H1 (cell line): ENCODE results near the gene CDKL1. TPM values are rescaled to one million over a fixed set of nuclear protein-coding genes. Genes with fewer than 3 reads are reported as not detected.

Source experiments
- CTCF ChIA-PET: fragments of 300-600 bp; sonication (Branson Sonifier 250); formaldehyde crosslinking; loops from one replicate; lab custom pipeline; 2021; ENCODE audit not compliant: partially characterized antibody; lab: Charles Lee
- POLR2A ChIA-PET: fragments of 300-600 bp; sonication (Branson Sonifier 250); formaldehyde crosslinking; loops from one replicate; lab custom pipeline; 2021; ENCODE audit warnings: inconsistent platforms; ENCODE audit not compliant: partially characterized antibody; lab: Charles Lee
- DNase-seq, 2 experiments: peaks; one replicate each; pipeline versions ENCODE4 v3.0.0 to v3.0.0-alpha.2; 2010 to 2022; ENCODE audit warnings: low spot score in 2 of 2, low read depth in 1 of 2, mixed read lengths in 1 of 2
- FAIRE-seq: peaks from 2 replicates; lab custom pipeline; 2011; peaks lifted over from hg19 to GRCh38; lab: Jason Lieb, UNC
- H2AFZ ChIP-seq: 2 replicates; pipeline ENCODE4 v1.8.1; 2012; ENCODE audit warnings: low read length, inconsistent platforms
- H2AK5ac ChIP-seq: 2 replicates; pipeline ENCODE4 v1.6.1; 2013; ENCODE audit warnings: low read depth, low read length
- H2BK120ac ChIP-seq: replicated peaks from 2 replicates; pipeline ENCODE3; 2013; ENCODE audit warnings: low read depth, low read length, inconsistent platforms
- H2BK12ac ChIP-seq: 2 replicates; pipeline ENCODE4 v1.6.1; 2013; ENCODE audit warnings: low read depth, low read length
- H2BK15ac ChIP-seq: 2 replicates; pipeline ENCODE4 v1.6.1; 2013; ENCODE audit warnings: low read length
- H2BK20ac ChIP-seq: 2 replicates; pipeline ENCODE4 v1.6.1; 2013; ENCODE audit warnings: low read length
- H2BK5ac ChIP-seq: 2 replicates; pipeline ENCODE4 v1.6.1; 2013; ENCODE audit warnings: low read depth, low read length
- H3K14ac ChIP-seq: 2 replicates; pipeline ENCODE4 v1.6.1; 2013; ENCODE audit warnings: inconsistent platforms; ENCODE audit not compliant: insufficient read length
- H3K18ac ChIP-seq: 2 replicates; pipeline ENCODE4 v1.6.1; 2013; ENCODE audit warnings: low read length; ENCODE audit errors: extremely low read depth
- H3K23ac ChIP-seq: 2 replicates; pipeline ENCODE4 v1.6.1; 2013; ENCODE audit warnings: inconsistent platforms; ENCODE audit not compliant: insufficient read length
- H3K23me2 ChIP-seq: 2 replicates; pipeline ENCODE4 v1.6.1; 2013; ENCODE audit warnings: low read depth, low read length
- H3K27ac ChIP-seq: 2 replicates; pipeline ENCODE4 v1.6.1; 2011; ENCODE audit warnings: low read depth, low read length, inconsistent platforms
- H3K27me3 ChIP-seq, 4 experiments: replicated peaks in 1 of 4; 1 replicate in 1 of 4; 2 replicates in 3 of 4; pipeline versions ENCODE4 v1.6.1 to v1.8.1; 2011 to 2013; ENCODE audit warnings: low read length in 3 of 4, mild to moderate bottlenecking in 3 of 4, inconsistent platforms in 2 of 4, mixed read lengths in 2 of 4, moderate library complexity in 1 of 4; ENCODE audit not compliant: control insufficient read depth in 3 of 4, insufficient read depth in 3 of 4; ENCODE audit errors: extremely low read depth in 1 of 4
- H3K36me3 ChIP-seq, 4 experiments: 2 replicates each; pipeline versions ENCODE4 v1.6.1 to v1.8.1; 2011 to 2013; ENCODE audit warnings: mild to moderate bottlenecking in 4 of 4, low read length in 3 of 4, moderate library complexity in 2 of 4, control low read depth in 1 of 4, inconsistent platforms in 1 of 4; ENCODE audit not compliant: insufficient read depth in 4 of 4, control insufficient read depth in 2 of 4
- H3K4ac ChIP-seq: replicated peaks from 2 replicates; pipeline ENCODE3; 2013; ENCODE audit warnings: low read length, low read depth, mixed read lengths, inconsistent platforms; ENCODE audit not compliant: insufficient read length
- H3K4me1 ChIP-seq, 4 experiments: replicated peaks in 1 of 4; 1 replicate in 1 of 4; 2 replicates in 3 of 4; pipeline versions ENCODE4 v1.6.1 to v1.8.1; 2011 to 2013; ENCODE audit warnings: low read length in 3 of 4, inconsistent platforms in 2 of 4, mixed read lengths in 1 of 4; ENCODE audit not compliant: insufficient read depth in 4 of 4, control insufficient read depth in 3 of 4
- H3K4me2 ChIP-seq, 2 experiments: 2 replicates each; pipeline versions ENCODE4 v1.6.1 to v1.8.1; 2011 to 2013; ENCODE audit warnings: low read depth in 2 of 2, low read length in 2 of 2, control low read depth in 1 of 2, inconsistent platforms in 1 of 2, mild to moderate bottlenecking in 1 of 2; ENCODE audit not compliant: insufficient read depth in 1 of 2
- H3K4me3 ChIP-seq, 4 experiments: fragments of 200-600, 300-600 bp in 1 of 4; sonication (generic), shearing (Covaris generic), sonication (Bioruptor Twin) in 1 of 4; 2 replicates each; pipeline versions ENCODE4 v1.5.1 to v1.8.1; 2011 to 2016; ENCODE audit warnings: low read length in 4 of 4, low read depth in 3 of 4, control low read depth in 2 of 4, inconsistent platforms in 2 of 4, mild to moderate bottlenecking in 2 of 4, mixed read lengths in 1 of 4, moderate library complexity in 1 of 4; ENCODE audit not compliant: insufficient read depth in 2 of 4; ENCODE audit errors: extremely low read depth in 1 of 4
- H3K56ac ChIP-seq: replicated peaks from 2 replicates; pipeline ENCODE3; 2013; ENCODE audit warnings: low read depth, mild to moderate bottlenecking, mixed read lengths, low read length, inconsistent platforms; ENCODE audit not compliant: insufficient read length
- H3K79me1 ChIP-seq: 2 replicates; pipeline ENCODE4 v1.6.1; 2013; ENCODE audit warnings: low read depth, low read length, control low read depth
- H3K79me2 ChIP-seq, 2 experiments: 2 replicates each; pipeline versions ENCODE4 v1.6.1 to v1.8.1; 2012 to 2013; ENCODE audit warnings: low read length in 2 of 2, mild to moderate bottlenecking in 2 of 2, inconsistent platforms in 1 of 2; ENCODE audit not compliant: insufficient read depth in 2 of 2, control insufficient read depth in 1 of 2
- H3K9ac ChIP-seq, 4 experiments: replicated peaks in 1 of 4; 1 replicate in 1 of 4; 2 replicates in 3 of 4; pipeline versions ENCODE4 v1.6.1 to v1.8.1; 2011 to 2013; ENCODE audit warnings: low read depth in 3 of 4, low read length in 3 of 4, control low read depth in 2 of 4, mild to moderate bottlenecking in 2 of 4, moderate library complexity in 2 of 4, inconsistent platforms in 1 of 4; ENCODE audit errors: extremely low read depth in 1 of 4
- H3K9me3 ChIP-seq, 2 experiments: 2 replicates each; pipeline versions ENCODE4 v1.6.1 to v1.8.1; 2012 to 2013; ENCODE audit warnings: mild to moderate bottlenecking in 2 of 2, moderate library complexity in 2 of 2, control low read depth in 1 of 2, inconsistent platforms in 1 of 2, low read depth in 1 of 2, low read length in 1 of 2, mixed read lengths in 1 of 2; ENCODE audit not compliant: insufficient read depth in 2 of 2
- H4K20me1 ChIP-seq, 2 experiments: replicated peaks in 1 of 2; 2 replicates each; pipeline versions ENCODE3 to v1.8.1; 2011 to 2013; ENCODE audit warnings: inconsistent platforms in 2 of 2, low read length in 2 of 2, mild to moderate bottlenecking in 1 of 2; ENCODE audit not compliant: insufficient read depth in 2 of 2, control insufficient read depth in 1 of 2
- H4K5ac ChIP-seq: 2 replicates; pipeline ENCODE4 v1.6.1; 2013; ENCODE audit warnings: low read length, low read depth, mixed read lengths, inconsistent platforms; ENCODE audit not compliant: insufficient read length
- H4K8ac ChIP-seq: 2 replicates; pipeline ENCODE4 v1.8.0; 2013; ENCODE audit warnings: mild to moderate bottlenecking, moderate library complexity, low read length, inconsistent platforms; ENCODE audit not compliant: insufficient read depth; ENCODE audit errors: extremely low read depth
- H4K91ac ChIP-seq: replicated peaks from 2 replicates; pipeline ENCODE3; 2013; ENCODE audit warnings: low read length, mixed read lengths, inconsistent platforms; ENCODE audit not compliant: insufficient read length
- BCL11A ChIP-seq, 2 experiments: IDR thresholded peaks; one replicate each; pipeline ENCODE4 v1.6.1; 2011; ENCODE audit warnings: low read depth in 2 of 2, low read length in 2 of 2, mild to moderate bottlenecking in 2 of 2
- CBX8 ChIP-seq: fragments of 300-800, 300-1000 bp; sonication (generic); IDR thresholded peaks from 2 replicates; pipeline ENCODE4 v1.7.1; 2016; ENCODE audit warnings: low read depth, low read length, borderline replicate concordance
- CTBP2 ChIP-seq: IDR thresholded peaks from 2 replicates; pipeline ENCODE4 v1.7.0; 2011; ENCODE audit warnings: borderline replicate concordance, mild to moderate bottlenecking, moderate library complexity, mixed read lengths, low read length; ENCODE audit not compliant: insufficient read depth, insufficient read length
- KDM1A ChIP-seq: fragments of 200-600, 300-600 bp; sonication (generic); IDR thresholded peaks from 2 replicates; pipeline ENCODE4 v1.7.1; 2016; ENCODE audit warnings: mild to moderate bottlenecking, low read length, borderline replicate concordance
- NRF1 ChIP-seq: IDR thresholded peaks from 2 replicates; pipeline ENCODE4 v1.6.1; 2011; ENCODE audit warnings: mild to moderate bottlenecking, low read depth, low read length, improper control_type of control experiment
- RAD21 ChIP-seq, 2 experiments: IDR thresholded peaks in 1 of 2; conservative IDR thresholded peaks in 1 of 2; 2 replicates each; pipeline ENCODE4 v1.6.1; 2011; ENCODE audit warnings: low read depth in 2 of 2, low read length in 2 of 2, improper control_type of control experiment in 1 of 2, inconsistent platforms in 1 of 2, mild to moderate bottlenecking in 1 of 2, moderate library complexity in 1 of 2
- SP2 ChIP-seq: IDR thresholded peaks from 2 replicates; pipeline ENCODE4 v1.6.1; 2012; ENCODE audit warnings: mild to moderate bottlenecking, low read length, inconsistent platforms
- SUZ12 ChIP-seq: fragments of 200-600 bp; sonication (generic); IDR thresholded peaks from 2 replicates; pipeline ENCODE4 v1.6.1; 2012; ENCODE audit warnings: mild to moderate bottlenecking, inconsistent platforms, low read length, moderate library complexity, mixed read lengths
- YY1 ChIP-seq: IDR thresholded peaks from 2 replicates; pipeline ENCODE4 v1.6.1; 2011; ENCODE audit warnings: low read depth, mild to moderate bottlenecking, low read length
- WGBS, 2 experiments: shearing (Covaris generic) in 1 of 2; methylation state at CpG; one replicate each; pipeline versions ENCODE4 v1.1.6 to v1.1.7; 2013 to 2015; ENCODE audit warnings: low lambda C conversion rate in 2 of 2, mixed read lengths in 2 of 2, inconsistent platforms in 1 of 2, low coverage in 1 of 2, missing lambda C conversion rate in 1 of 2; ENCODE audit not compliant: insufficient replicate concordance in 2 of 2, insufficient coverage in 1 of 2, insufficient read length in 1 of 2; ENCODE audit errors: extremely low coverage in 1 of 2, missing lambda C conversion rate in 1 of 2; 5-methylcytosine and 5-hydroxymethylcytosine counted together
- polyA plus RNA-seq, 7 experiments: library from polyadenylated mRNA; depleted of rRNA in 3 of 7; stranded (reverse) in 5 of 7; unstranded in 2 of 7; fragments of >200 nt in 5 of 7; fragments of 200-250 nt in 2 of 7; gene quantifications; 1 replicate in 5 of 7; 2 replicates in 1 of 7; 4 replicates in 1 of 7; pipeline versions ENCODE4 v1.2.1 to v1.2.3, GENCODE V29; 2011 to 2013; ENCODE audit warnings: missing spikeins in 2 of 7, mixed read lengths in 2 of 7
- total RNA-seq: library from RNA; stranded (reverse); fragmentation: NEBNext Ultra II Directional; extraction: Animal tissue kit (Norgen Biotek cat#: 25700); gene quantifications from 2 replicates; pipeline ENCODE4 v1.2.1, GENCODE V29; 2021
- TF ChIP-seq, protein P1 (sequence below): IDR thresholded peaks from 2 replicates; pipeline ENCODE4 v1.6.1; 2011; ENCODE audit warnings: low read length, improper control_type of control experiment

Gene CDKL1
- total and polyA plus RNA-seq, 2 of the 8 experiments (the other 6 are each of a cell fraction or from before 2014, with no cell fraction given), result 1.2 to 2.2 TPM

DNA sequence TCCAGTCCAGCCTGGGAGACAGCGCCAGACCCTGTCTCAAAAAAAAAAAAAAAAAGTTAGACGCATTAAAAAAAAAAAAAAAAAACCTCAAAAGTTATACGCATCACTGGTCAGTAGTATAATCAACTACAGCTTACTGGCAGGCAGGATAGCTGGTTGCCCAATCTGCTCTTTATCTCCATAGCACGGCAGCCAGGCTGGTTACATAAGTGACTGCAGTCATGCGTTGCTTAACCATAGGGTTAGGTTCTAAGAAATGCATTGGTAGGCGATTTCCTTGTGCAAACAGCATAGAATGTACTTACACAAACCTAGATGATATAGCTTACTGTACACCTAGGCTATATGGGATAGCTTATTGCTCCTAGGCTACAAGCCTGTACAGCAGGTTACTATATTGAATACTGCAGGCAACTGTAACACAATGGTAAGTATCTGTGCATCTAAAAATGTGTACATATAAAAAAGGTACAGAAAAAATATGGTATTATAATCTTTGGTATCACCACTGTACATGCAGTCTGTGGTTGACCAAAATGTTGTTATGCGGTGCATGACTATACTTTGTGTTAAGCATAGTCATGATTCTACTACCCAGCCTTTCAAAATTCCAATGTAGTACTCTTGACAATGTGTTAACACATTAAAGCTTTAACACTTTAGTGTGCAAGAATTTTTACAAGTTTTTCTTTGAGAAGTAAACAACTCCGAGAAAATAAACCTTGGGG is 92.8 kb downstream of the CDKL1 start:
- FAIRE-seq (no peak), DNase-seq (no peak)
- Histone ChIP-seq H4K5ac (no peak overlapping the region), H3K79me2 (peaks cover 3 to 57% of the 10 kb centered on the region in 2 experiments; a peak in 2 of 4 replicates), H3K18ac (no peak overlapping the region), H4K20me1 (no peaks in the 10 kb centered on the region), H2BK15ac (no peak overlapping the region), H4K91ac (no peak overlapping the region), H3K36me3 (peaks cover 0 to 19% (median 4%) of the 10 kb centered on the region in 4 experiments; a peak in 4 of 8 replicates), H3K56ac (no peak overlapping the region), H3K14ac (no peak overlapping the region), H2BK5ac (no peak overlapping the region), H3K27me3 (no peaks in the 10 kb centered on the region), H2BK120ac (no peak overlapping the region), H3K4me1 (peaks cover 0 to 3% (median 0%) of the 10 kb centered on the region in 4 experiments; a peak in 2 of 7 replicates), H3K23me2 (no peaks in the 10 kb centered on the region), H2AFZ (no peak overlapping the region), H3K4me3 (no peak overlapping the region), H3K9me3 (peaks cover 0 to 2% of the 10 kb centered on the region in 2 experiments; a peak in 1 of 4 replicates), H2AK5ac (no peak overlapping the region), H2BK12ac (no peak overlapping the region), H3K4ac (no peak overlapping the region), H3K27ac (no peak overlapping the region), H3K9ac (no peak overlapping the region), H4K8ac (no peak overlapping the region), H3K4me2 (no peak overlapping the region), H3K79me1 (no peaks in the 10 kb centered on the region), H2BK20ac (no peak overlapping the region), H3K23ac (no peak overlapping the region)
- ChIA-PET POLR2A (interaction anchor here (1.0 to 1.1 kb wide), 2 partner anchors 17 to 22 kb away, joined by 3 read pairs; no protein-coding TSS in a partner anchor), CTCF (interaction anchor here (0.7 kb wide), 1 partner anchor 17 kb away, joined by 3 read pairs; no protein-coding TSS in a partner anchor)
- WGBS, 2 experiments, result 94% methylated on average over 8 of the region's 8 CpGs; no CpG with 5 or more reads in 1 of the 2 experiments
- TF ChIP-seq KDM1A (no peak), YY1 (no peak), SP2 (no peak), RAD21 (IDR thresholded peaks at IDR 0.05 in 1 of 2, conservative IDR thresholded peaks at IDR 0.05 in 1 of 2; ENCODE audit: low read depth in 2 of 2, low read length in 2 of 2) (no peak), SUZ12 (no peak), CTBP2 (no peak), BCL11A (IDR thresholded peaks at IDR 0.05; ENCODE audit: low read depth in 2 of 2, low read length in 2 of 2) (no peak), CBX8 (no peak), NRF1 (no peak)
- TF ChIP-seq, protein P1, sequence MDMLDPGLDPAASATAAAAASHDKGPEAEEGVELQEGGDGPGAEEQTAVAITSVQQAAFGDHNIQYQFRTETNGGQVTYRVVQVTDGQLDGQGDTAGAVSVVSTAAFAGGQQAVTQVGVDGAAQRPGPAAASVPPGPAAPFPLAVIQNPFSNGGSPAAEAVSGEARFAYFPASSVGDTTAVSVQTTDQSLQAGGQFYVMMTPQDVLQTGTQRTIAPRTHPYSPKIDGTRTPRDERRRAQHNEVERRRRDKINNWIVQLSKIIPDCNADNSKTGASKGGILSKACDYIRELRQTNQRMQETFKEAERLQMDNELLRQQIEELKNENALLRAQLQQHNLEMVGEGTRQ, result no peak
